NOMO-1 (cell line): Measurements from ENCODE around the gene TGFB3.

Experiments used
- DNase-seq, 2 experiments: peaks; one replicate each; lab custom pipeline; 2025; ENCODE audit not compliant: unreplicated experiment in 2 of 2; lab: John Stamatoyannopoulos, UW

Gene TGFB3

GRCh38 chr14:75981426-75982265 is at the start of gene TGFB3:
Gene TGFB3 (minus strand): TSS chr14:75981995. CDS start chr14:75980893, 1,102 bp downstream.
- peak; percentile 26 to 30 for DNase-seq

- no peak for DNase-seq
Measured at GRCh38 chr14:76024211-76024907, 42.6 kb upstream of the TGFB3 start.

- no peak for DNase-seq
Measured at GRCh38 chr14:76023757-76024156, 42.0 kb upstream of the TGFB3 start.

- no peak for DNase-seq
Measured at GRCh38 chr14:76022991-76023390, 41.2 kb upstream of the TGFB3 start.

GRCh38 chr14:76019676-76020075 is 37.9 kb upstream of the TGFB3 start:
- no peak for DNase-seq

- DNase-seq, result no peak
Measured at GRCh38 chr14:76015668-76016067, 33.9 kb upstream of the TGFB3 start.

GRCh38 chr14:76015191-76015590 is 33.4 kb upstream of the TGFB3 start:
- DNase-seq, result no peak

- no peak for DNase-seq
Measured at GRCh38 chr14:76012354-76012753, 30.6 kb upstream of the TGFB3 start.

- no peak for DNase-seq
Measured at GRCh38 chr14:76011930-76012329, 30.1 kb upstream of the TGFB3 start.

GRCh38 chr14:76009627-76010026 is 27.8 kb upstream of the TGFB3 start:
- peak in 1 of 2 experiments; percentile 1 for DNase-seq

- no peak for DNase-seq
Measured at GRCh38 chr14:76007852-76008251, 26.1 kb upstream of the TGFB3 start.

- DNase-seq, result no peak
Measured at GRCh38 chr14:76007379-76007778, 25.6 kb upstream of the TGFB3 start.

- no peak for DNase-seq
Measured at GRCh38 chr14:76006253-76006652, 24.5 kb upstream of the TGFB3 start.

- DNase-seq, result no peak
Measured at GRCh38 chr14:76002383-76002782, 20.6 kb upstream of the TGFB3 start.

- no peak for DNase-seq
Measured at GRCh38 chr14:75999511-76000190, 17.9 kb upstream of the TGFB3 start.

GRCh38 chr14:75996488-75996887 is 14.7 kb upstream of the TGFB3 start:
- no peak for DNase-seq

GRCh38 chr14:75995372-75996041 is 13.7 kb upstream of the TGFB3 start:
- no peak for DNase-seq

GRCh38 chr14:75993567-75994041 is 11.8 kb upstream of the TGFB3 start:
- no peak for DNase-seq

GRCh38 chr14:75991753-75992152 is 10.0 kb upstream of the TGFB3 start:
- no peak for DNase-seq

- no peak for DNase-seq
Measured at GRCh38 chr14:75990297-75990696, 8.5 kb upstream of the TGFB3 start.

GRCh38 chr14:75989134-75989533 is 7.3 kb upstream of the TGFB3 start:
- DNase-seq, result no peak
